22Rv1 (cell line): Measurements from ENCODE around the gene NRG3.

Experiments
- H3K27ac ChIP-seq: fragments of 450-650 bp; 2 replicates; pipeline ENCODE4 v1.5.1; 2017
- CTCF ChIP-seq: fragments of 450-650 bp; IDR thresholded peaks from 2 replicates; pipeline ENCODE4 v1.5.1; 2017; ENCODE audit warnings: mild to moderate bottlenecking
- ZFX ChIP-seq: fragments of 450-650 bp; IDR thresholded peaks from 2 replicates; pipeline ENCODE4 v1.6.1; 2017; ENCODE audit warnings: antibody characterized with exemption, borderline replicate concordance

Gene NRG3

GRCh38 chr10:82581940-82582339 lies 706.9 kb downstream of the NRG3 start:
- H3K27ac ChIP-seq = no peak overlapping the region
- no peak for TF ChIP-seq CTCF
- no peak for TF ChIP-seq ZFX

- no peak for TF ChIP-seq CTCF
- TF ChIP-seq ZFX = no peak
- H3K27ac ChIP-seq = peak overlapping the region; percentile 60
Observed at GRCh38 chr10:82591421-82591820, 716.4 kb downstream of the NRG3 start.

- no peak overlapping the region for H3K27ac ChIP-seq
- TF ChIP-seq CTCF (no peak), ZFX (no peak)
Observed at GRCh38 chr10:82597840-82598239, 722.8 kb downstream of the NRG3 start.

GRCh38 chr10:82609845-82610244 lies 734.9 kb downstream of the NRG3 start:
- TF ChIP-seq ZFX = no peak
- no peak for TF ChIP-seq CTCF
- H3K27ac ChIP-seq = no peak overlapping the region

GRCh38 chr10:82618007-82618406 lies 743.0 kb downstream of the NRG3 start:
- TF ChIP-seq ZFX (no peak), CTCF (no peak)
- no peak overlapping the region for H3K27ac ChIP-seq

- no peak for TF ChIP-seq CTCF
- TF ChIP-seq ZFX = no peak
- H3K27ac ChIP-seq = no peak overlapping the region
Observed at GRCh38 chr10:82621680-82622079, 746.7 kb downstream of the NRG3 start.

GRCh38 chr10:82622479-82622878 lies 747.5 kb downstream of the NRG3 start:
- TF ChIP-seq CTCF (no peak), ZFX (no peak)

More at GRCh38 chr10:82622479-82622878, 747.5 kb downstream of the NRG3 start:
- no peak overlapping the region for H3K27ac ChIP-seq
